Upper lobe of right lung (tissue), 1 donor: ENCODE measurements around the gene ANKRD44. TPM values are rescaled to one million over a fixed set of nuclear protein-coding genes. Genes with fewer than 3 reads are reported as not detected.

Experiments used
- ATAC-seq: fragments of 200-7000 bp; cut with Tn5 transposase; one replicate; pipeline ENCODE4 v1.9.1; 2020; ENCODE audit warnings: mild to moderate bottlenecking, moderate library complexity
- DNase-seq: peaks from one replicate; pipeline ENCODE4 v3.0.0-alpha.2; 2020
- H3K27ac ChIP-seq: fragments of 200-600 bp; one replicate; pipeline ENCODE4 v1.8.0; 2022
- H3K27me3 ChIP-seq: fragments of 200-600 bp; one replicate; pipeline ENCODE4 v1.8.0; 2022; ENCODE audit warnings: mild to moderate bottlenecking
- H3K36me3 ChIP-seq: fragments of 200-600 bp; one replicate; pipeline ENCODE4 v1.8.0; 2022
- H3K4me1 ChIP-seq: fragments of 200-600 bp; one replicate; pipeline ENCODE4 v1.8.0; 2022
- H3K4me3 ChIP-seq: fragments of 200-600 bp; one replicate; pipeline ENCODE4 v1.8.0; 2022; ENCODE audit warnings: mild to moderate bottlenecking
- H3K9me3 ChIP-seq: fragments of 200-600 bp; one replicate; pipeline ENCODE4 v1.8.0; 2022
- intact Hi-C: fragments of 100-400 bp; cut with DNase I; formaldehyde crosslinking; loops from one replicate; pipeline ENCODE4 v1.11.0; 2022
- total RNA-seq: library from RNA; stranded (reverse); fragmentation: NEBNext Ultra II Directional; extraction: Animal tissue kit (Norgen Biotek cat#: 25700); gene quantifications from one replicate; pipeline ENCODE4 v1.2.1, GENCODE V29; 2021
- TF ChIP-seq, protein P1 (sequence below): fragments of 200-600 bp; IDR thresholded peaks from one replicate; pipeline ENCODE4 v1.8.0; 2022; ENCODE audit warnings: antibody characterized with exemption
- donor health status: DM: no; HTN: yes; CAD: no; lungs with severe emphysema.

Gene ANKRD44
- total RNA-seq, 1 donor from 2014 or later, result 51.4 TPM

DNA sequence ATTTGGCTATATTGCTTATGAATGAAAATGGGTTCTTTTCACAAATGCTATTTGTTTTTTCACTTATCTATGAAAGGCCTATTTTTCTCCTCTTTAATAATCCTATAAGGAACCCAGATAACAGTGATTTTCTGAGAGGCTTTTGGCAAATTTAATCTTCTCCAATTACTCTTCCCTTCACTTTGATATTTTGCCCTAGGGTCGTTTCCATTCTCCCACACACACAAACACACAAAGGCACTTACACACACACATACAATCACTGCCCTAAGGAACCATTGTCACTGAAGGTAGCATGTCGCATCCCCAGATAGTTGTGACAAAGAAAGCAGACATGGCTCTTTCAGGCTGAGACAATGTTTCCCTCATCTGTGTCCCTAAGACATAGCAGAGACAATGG lies 213.9 kb downstream of the ANKRD44 start:
- no peak overlapping the region for H3K4me3 ChIP-seq
- H3K36me3 ChIP-seq, result peaks cover 18% of the 10 kb centered on the region
- H3K27ac ChIP-seq, result no peak overlapping the region
- H3K4me1 ChIP-seq, result no peaks in the 10 kb centered on the region
- no peaks in the 10 kb centered on the region for H3K27me3 ChIP-seq
- ATAC-seq (no peak), DNase-seq (no peak)
- no peaks in the 10 kb centered on the region for H3K9me3 ChIP-seq
- TF ChIP-seq, protein P1, sequence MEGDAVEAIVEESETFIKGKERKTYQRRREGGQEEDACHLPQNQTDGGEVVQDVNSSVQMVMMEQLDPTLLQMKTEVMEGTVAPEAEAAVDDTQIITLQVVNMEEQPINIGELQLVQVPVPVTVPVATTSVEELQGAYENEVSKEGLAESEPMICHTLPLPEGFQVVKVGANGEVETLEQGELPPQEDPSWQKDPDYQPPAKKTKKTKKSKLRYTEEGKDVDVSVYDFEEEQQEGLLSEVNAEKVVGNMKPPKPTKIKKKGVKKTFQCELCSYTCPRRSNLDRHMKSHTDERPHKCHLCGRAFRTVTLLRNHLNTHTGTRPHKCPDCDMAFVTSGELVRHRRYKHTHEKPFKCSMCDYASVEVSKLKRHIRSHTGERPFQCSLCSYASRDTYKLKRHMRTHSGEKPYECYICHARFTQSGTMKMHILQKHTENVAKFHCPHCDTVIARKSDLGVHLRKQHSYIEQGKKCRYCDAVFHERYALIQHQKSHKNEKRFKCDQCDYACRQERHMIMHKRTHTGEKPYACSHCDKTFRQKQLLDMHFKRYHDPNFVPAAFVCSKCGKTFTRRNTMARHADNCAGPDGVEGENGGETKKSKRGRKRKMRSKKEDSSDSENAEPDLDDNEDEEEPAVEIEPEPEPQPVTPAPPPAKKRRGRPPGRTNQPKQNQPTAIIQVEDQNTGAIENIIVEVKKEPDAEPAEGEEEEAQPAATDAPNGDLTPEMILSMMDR, result no peak
- intact Hi-C loops, result no loop called here

GRCh38 chr2:197092431-197092830 lies 218.1 kb downstream of the ANKRD44 start:
- TF ChIP-seq, protein P1, result no peak
- Histone ChIP-seq H3K4me3 (no peak overlapping the region), H3K36me3 (no peaks in the 10 kb centered on the region), H3K27ac (no peak overlapping the region), H3K27me3 (no peaks in the 10 kb centered on the region), H3K4me1 (peaks cover 5% of the 10 kb centered on the region), H3K9me3 (no peaks in the 10 kb centered on the region)
- DNase-seq, result no peak
- intact Hi-C loops, result no loop called here
- ATAC-seq, result no peak

- no peak overlapping the region for H3K4me3 ChIP-seq
- ATAC-seq, result peak; percentile 38
- no peak overlapping the region for H3K27ac ChIP-seq
- H3K4me1 ChIP-seq, result peaks cover 5% of the 10 kb centered on the region
- intact Hi-C loops, result no loop called here
- H3K36me3 ChIP-seq, result no peaks in the 10 kb centered on the region
- H3K9me3 ChIP-seq, result no peaks in the 10 kb centered on the region
- H3K27me3 ChIP-seq, result no peaks in the 10 kb centered on the region
- no peak for DNase-seq
- TF ChIP-seq, protein P1, result no peak
Measured at GRCh38 chr2:197090742-197091367, 219.7 kb downstream of the ANKRD44 start.

DNA sequence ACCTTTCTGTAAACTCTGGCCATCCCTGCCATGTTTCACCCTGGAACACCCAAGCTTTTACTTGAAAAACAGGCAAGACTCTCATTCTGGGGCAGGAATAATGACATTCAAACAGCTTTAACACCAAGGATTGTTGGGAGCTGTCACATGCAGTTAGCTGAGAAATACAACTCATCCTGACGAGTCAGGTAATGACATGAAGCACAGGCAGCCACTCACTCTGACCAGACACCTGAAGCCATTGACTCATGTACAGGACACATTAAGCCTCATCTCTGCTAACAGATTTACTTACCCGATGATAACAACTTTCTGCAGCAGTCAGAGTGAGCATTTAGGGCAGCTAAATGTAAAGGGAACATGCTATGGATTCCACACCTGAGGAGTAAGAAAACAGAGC lies 220.9 kb downstream of the ANKRD44 start:
- Histone ChIP-seq H3K4me3 (no peak overlapping the region), H3K36me3 (no peaks in the 10 kb centered on the region), H3K27ac (no peak overlapping the region), H3K9me3 (no peaks in the 10 kb centered on the region), H3K27me3 (no peaks in the 10 kb centered on the region), H3K4me1 (peaks cover 5% of the 10 kb centered on the region)
- TF ChIP-seq, protein P1, result no peak
- intact Hi-C loops, result no loop called here
- DNase-seq (no peak), ATAC-seq (no peak)

DNA sequence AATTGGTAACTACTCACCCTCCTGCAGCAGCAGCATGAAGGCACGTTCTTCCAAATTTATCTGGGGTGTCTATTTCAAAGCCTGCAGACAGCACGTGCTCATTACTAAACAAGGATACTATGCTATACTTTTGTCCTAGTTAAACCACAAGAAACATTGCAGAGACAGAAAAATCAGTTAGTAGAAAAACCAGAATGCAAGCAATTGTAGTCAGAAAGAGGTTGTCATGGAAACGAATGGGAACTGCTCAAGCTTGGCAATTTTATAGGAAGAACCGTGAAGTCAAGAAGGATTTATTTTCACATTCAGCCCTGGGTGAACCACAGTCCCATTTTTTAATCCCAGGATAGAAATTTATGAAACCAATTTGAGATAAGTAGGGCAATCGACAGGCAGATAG lies 221.9 kb downstream of the ANKRD44 start:
- Histone ChIP-seq H3K9me3 (no peaks in the 10 kb centered on the region), H3K36me3 (no peaks in the 10 kb centered on the region), H3K27ac (no peak overlapping the region), H3K4me1 (peaks cover 5% of the 10 kb centered on the region), H3K4me3 (no peak overlapping the region), H3K27me3 (no peaks in the 10 kb centered on the region)
- DNase-seq (no peak), ATAC-seq (no peak)
- intact Hi-C loops, result no loop called here
- TF ChIP-seq, protein P1, result no peak

GRCh38 chr2:197086500-197086899 lies 224.1 kb downstream of the ANKRD44 start:
- Histone ChIP-seq H3K36me3 (peaks cover 12% of the 10 kb centered on the region), H3K4me3 (no peak overlapping the region), H3K27ac (no peak overlapping the region), H3K4me1 (peaks cover 5% of the 10 kb centered on the region), H3K27me3 (no peaks in the 10 kb centered on the region), H3K9me3 (no peaks in the 10 kb centered on the region)
- intact Hi-C loops, result no loop called here
- TF ChIP-seq, protein P1, result no peak
- ATAC-seq (peak; percentile 83), DNase-seq (no peak)
